ENCODE results near the gene KCTD2. TPM values are rescaled to one million over a fixed set of nuclear protein-coding genes. Genes with fewer than 3 reads are reported as not detected.

KCTD2 gene
- total RNA-seq, 1 donor from 2014 or later = 18.7 TPM

DNA sequence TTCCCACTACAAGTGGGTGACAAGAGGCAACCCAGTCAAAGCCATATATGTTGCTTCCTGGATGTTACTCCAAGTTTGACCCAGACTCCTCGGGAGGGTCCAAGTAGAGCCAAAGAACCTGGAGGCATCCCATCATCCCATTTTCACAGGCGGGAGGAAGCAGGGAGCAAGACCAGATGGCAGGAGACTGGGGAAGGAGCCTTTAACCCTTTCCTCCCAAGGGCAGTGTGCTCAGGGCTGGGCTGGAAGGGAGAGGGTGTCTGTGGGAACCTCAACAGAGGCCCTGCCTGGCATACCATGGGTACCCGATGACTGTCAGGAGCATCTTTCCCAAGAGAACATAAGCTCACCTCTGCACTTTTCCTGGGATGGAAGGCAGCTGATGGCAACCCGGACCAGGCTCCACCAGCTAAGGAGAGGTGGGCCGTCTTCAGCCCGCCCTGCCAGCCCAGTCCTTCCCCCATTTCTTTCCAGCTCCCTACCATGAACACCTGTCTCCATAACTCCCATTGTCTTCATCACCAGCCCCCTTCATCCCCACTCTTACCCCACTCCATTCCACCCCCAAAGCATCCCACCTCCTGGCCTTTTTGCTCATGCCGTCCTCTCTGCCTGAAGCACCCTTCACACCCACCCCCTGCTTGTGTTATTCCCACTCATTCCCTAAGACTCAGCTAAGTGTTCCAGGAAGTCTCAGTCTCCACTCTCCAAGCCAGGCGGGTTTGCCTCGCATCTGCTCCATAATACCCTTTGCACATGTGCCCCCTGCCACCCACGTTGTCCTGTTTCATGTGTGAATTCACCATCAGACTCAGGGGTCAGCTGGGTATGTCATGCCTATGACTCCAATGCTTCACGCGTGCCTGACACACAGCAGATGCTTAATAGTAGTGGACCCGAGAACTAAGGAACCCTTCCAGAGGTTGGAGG lies 34.9 kb downstream of the KCTD2 start:
- Mint-ChIP-seq H3K27me3 (no peaks in the 10 kb centered on the region), H3K9me3 (no peaks in the 10 kb centered on the region), H3K36me3 (ENCODE audit: low read depth) (no peaks in the 10 kb centered on the region), H3K4me1 (peaks cover 28% of the 10 kb centered on the region), H3K27ac (no peak overlapping the region), H3K4me3 (no peak overlapping the region)
- intact Hi-C loops (cut with micrococcal nuclease) = no loop called here
- no peak for DNase-seq

DNA sequence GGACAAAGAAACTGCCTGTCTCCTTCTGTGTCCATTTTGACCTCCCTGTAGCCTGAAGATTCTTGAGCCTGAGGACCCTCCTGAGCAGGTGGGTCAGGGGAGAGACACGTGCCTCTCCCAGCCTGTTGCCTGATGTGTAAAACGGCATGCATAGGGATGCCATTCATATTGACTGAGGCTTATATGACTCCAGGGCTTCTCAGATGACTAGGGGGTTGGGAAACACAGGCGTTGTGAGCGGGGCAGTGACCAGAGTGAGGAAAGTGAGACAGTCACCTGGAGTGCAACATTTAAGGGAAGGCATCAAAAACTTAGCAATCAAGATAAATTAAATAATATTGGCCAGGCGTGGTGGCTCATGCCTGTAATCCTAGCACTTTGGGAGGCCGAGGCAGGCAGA lies 35.7 kb downstream of the KCTD2 start:
- Mint-ChIP-seq H3K4me3 (no peak overlapping the region), H3K27ac (no peak overlapping the region), H3K9me3 (no peaks in the 10 kb centered on the region), H3K27me3 (no peaks in the 10 kb centered on the region), H3K4me1 (peaks cover 28% of the 10 kb centered on the region), H3K36me3 (ENCODE audit: low read depth) (no peaks in the 10 kb centered on the region)
- intact Hi-C loops (cut with micrococcal nuclease) = no loop called here
- no peak for DNase-seq

DNA sequence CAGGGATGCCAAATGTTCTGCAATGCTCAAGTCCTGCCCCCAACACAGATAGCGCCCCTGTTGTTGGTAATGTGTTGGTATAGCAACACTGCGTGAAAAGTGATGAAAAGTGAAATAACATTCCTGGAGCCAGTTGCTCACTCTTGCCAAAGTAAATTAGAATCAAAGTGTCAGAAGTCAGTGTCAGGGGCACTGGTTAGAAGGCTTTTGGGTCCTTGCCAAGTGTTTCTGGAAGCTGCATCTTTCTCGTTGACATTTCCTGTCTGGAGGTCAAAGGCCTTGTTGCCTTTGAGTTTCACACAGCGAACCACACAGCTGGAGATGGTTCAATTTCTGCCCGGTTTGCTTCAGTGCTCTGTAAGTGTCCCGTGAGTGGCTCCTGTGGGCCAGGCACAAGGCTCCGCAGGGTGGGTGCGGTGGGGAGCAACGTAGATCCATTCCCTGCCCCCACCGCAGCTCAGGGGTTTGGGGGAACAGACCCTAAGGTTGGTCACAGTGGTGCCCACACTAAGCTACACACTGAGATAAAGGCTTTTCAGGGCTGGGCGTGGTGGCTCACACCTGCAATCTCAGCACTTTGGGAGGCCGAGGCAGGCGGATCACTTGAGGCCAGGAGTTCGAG lies 37.1 kb downstream of the KCTD2 start:
- no peak for DNase-seq
- Mint-ChIP-seq H3K27ac (no peak overlapping the region), H3K4me1 (peaks cover 28% of the 10 kb centered on the region), H3K27me3 (no peaks in the 10 kb centered on the region), H3K9me3 (no peaks in the 10 kb centered on the region), H3K36me3 (ENCODE audit: low read depth) (no peaks in the 10 kb centered on the region), H3K4me3 (no peak overlapping the region)
- intact Hi-C loops (cut with micrococcal nuclease) = no loop called here

DNA sequence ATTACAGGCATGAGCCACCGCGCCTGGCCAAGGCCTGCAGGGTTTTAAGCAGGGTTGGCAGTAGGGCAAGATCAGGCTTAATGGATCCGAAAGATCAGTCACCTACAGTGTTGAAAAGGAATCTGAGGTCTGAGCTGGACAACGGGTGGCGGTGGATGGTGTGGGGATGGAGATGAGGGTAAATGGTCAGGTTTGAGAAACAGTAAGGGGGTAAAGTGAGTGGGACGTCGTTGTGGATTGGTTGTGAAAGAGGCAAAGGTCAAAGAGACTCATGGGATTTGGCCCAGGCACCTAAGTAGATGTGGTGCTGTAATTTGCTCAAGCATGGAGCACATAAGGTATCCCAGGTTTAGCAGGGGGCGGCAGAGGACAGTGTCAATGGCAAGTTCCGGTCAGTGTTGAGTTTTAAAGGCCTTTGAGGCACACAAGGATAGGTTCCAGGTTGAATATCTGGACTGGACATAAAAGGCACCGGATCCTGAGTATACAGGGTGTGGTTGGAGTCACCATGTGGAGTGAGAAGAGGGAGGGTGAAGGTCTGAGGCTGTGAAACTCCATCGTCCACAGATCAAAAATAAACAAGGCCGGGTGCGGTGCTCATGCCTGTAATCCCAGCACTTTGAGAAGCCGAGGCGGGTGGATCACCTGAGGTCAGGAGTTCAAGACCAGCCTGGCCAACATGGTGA lies 39.6 kb downstream of the KCTD2 start:
- intact Hi-C loops (cut with micrococcal nuclease) = loop anchor here (2.0 kb wide), 1 partner anchor 22 kb away; the partner anchor contains the start of gene ARMC7
- H3K4me3 Mint-ChIP-seq = peak overlapping the region; percentile 88
- no peak for DNase-seq
- H3K27ac Mint-ChIP-seq = peak overlapping the region; percentile 39
- no peaks in the 10 kb centered on the region for H3K27me3 Mint-ChIP-seq
- H3K9me3 Mint-ChIP-seq = no peaks in the 10 kb centered on the region
- H3K4me1 Mint-ChIP-seq = peaks cover 38% of the 10 kb centered on the region
- H3K36me3 Mint-ChIP-seq (ENCODE audit: low read depth) = no peaks in the 10 kb centered on the region

DNA sequence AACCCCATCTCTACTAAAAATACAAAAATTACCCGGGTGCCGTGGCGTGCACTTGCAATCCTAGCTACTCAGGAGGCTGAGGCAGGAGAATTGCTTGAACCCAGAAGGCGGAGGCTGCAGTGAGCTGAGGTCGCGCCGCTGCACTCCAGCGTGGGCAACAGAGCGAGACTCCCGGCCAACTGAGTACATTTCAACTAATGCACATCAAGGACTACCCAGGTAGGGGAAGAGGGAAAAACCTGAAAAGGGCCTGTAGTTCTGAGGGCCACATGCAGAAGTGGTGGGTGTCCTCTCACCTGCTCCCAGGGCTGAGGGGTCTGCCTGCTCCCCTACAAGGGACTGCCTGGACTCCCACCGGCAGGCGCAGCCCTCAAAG lies 40.1 kb downstream of the KCTD2 start:
- H3K36me3 Mint-ChIP-seq (ENCODE audit: low read depth) = no peaks in the 10 kb centered on the region
- H3K27ac Mint-ChIP-seq = peak overlapping the region; percentile 39
- H3K27me3 Mint-ChIP-seq = no peaks in the 10 kb centered on the region
- H3K9me3 Mint-ChIP-seq = no peaks in the 10 kb centered on the region
- peaks cover 44% of the 10 kb centered on the region for H3K4me1 Mint-ChIP-seq
- intact Hi-C loops (cut with micrococcal nuclease) = loop anchor here (2.0 kb wide), 1 partner anchor 22 kb away; the partner anchor contains the start of gene ARMC7
- no peak for DNase-seq
- peak overlapping the region; percentile 88 for H3K4me3 Mint-ChIP-seq

DNA sequence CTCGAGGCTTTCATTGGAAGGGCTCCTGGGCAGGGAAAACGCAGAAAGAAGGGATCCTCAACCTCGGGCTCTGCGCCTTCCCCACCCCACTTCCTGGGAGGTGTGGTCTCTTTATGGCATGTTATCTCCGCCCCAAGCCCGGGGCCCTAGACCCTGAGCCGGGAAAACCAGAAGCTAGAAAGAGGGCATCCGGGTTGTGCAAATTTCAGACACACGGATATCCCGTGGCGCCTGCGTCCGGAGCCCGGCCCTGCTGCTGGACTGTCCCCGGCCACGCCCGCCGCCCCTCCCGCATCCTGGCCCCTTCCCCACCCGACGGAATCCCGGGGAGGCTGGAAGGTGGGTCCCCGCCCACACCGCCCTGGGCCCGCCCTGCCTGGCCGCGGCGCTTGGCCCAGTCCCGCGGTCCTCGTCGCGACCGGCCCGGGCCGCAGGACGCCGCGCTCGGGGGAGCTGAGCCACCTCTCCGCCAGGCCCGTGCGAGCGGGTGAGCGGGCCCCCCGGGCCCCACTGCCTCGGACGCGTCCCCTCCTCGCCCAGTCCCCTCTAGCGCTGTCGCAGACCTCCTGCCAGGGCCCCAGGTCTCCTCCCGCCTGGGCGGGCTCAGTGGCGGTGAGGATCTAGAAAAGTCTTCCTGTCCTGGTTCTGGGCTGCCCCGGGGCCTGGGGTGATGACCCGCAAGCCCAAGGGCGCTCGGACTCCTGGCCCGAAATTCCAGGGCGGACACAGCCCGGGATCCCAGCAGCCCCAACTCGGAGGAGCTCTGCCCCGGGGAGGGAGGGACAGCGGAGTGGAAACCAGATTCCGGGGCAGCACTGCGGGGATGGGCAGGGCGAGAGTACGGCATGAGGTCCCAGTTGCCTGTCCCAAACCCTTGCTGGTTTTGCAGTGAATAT lies 40.8 kb downstream of the KCTD2 start, which contains the start of gene SLC16A5:
TSS of gene SLC16A5 (plus strand) at position 397 of the 896 bp plus-strand sequence. CDS start 5,683 bp downstream, outside the sequence.
- H3K9me3 Mint-ChIP-seq = no peaks in the 10 kb centered on the region
- no peaks in the 10 kb centered on the region for H3K27me3 Mint-ChIP-seq
- peaks cover 45% of the 10 kb centered on the region for H3K4me1 Mint-ChIP-seq
- intact Hi-C loops (cut with micrococcal nuclease) = loop anchor here (2.0 kb wide), 1 partner anchor 21 kb away; the partner anchor contains the start of gene ARMC7
- peak within 1 kb of the TSS; percentile 87 for H3K27ac Mint-ChIP-seq
- peak within 1 kb of the TSS; percentile 88 for H3K4me3 Mint-ChIP-seq
- peak; percentile 88 for DNase-seq
- no peaks in the 10 kb centered on the region for H3K36me3 Mint-ChIP-seq (ENCODE audit: low read depth)

DNA sequence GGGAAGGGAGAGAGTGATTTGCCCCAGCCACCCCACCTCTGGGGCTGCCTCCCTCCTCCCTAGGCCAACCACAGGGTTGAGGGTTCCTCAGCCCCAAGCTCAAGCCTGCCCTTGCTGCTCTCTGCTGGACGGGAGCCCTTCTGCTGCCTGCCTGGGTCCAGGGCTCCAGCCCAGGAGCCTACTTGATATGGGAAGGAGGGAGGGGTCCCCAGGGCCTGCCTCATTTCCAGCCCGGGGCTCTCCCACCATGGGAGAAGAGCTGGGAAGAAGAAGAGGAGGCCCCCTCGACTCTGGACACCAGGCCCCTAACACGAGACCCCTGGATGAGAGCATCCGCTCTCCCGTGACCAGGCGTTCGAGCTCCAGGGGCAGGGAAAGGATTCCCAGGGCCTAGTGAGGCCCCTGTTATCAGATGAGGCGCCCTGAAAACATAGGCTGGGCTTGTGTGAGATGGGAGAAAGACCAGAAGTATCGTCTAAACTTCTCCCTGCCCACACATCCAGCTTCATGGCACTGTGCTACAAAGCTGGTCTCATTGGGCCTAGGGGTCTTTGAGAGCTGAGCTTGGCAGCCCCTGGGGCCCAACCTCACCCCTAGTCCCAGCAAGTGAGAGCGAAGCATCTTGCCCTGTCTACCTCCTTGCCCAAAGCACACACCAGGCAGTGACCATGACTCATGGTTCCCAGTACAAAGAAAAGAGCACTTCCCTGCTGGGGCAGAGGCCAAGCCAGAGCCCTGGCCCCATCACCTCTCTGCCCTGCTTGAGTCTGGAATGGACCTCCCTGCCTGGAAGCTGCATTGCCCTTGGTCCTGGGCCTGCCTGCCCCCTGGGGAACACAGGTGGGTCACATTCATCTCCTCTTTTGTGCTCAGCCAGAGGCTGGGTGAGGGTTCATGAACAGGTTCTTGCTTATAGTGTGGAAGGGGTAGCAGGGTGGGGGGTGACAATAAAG lies 41.7 kb downstream of the KCTD2 start:
- peak overlapping the region; percentile 88 for H3K4me3 Mint-ChIP-seq

DNA sequence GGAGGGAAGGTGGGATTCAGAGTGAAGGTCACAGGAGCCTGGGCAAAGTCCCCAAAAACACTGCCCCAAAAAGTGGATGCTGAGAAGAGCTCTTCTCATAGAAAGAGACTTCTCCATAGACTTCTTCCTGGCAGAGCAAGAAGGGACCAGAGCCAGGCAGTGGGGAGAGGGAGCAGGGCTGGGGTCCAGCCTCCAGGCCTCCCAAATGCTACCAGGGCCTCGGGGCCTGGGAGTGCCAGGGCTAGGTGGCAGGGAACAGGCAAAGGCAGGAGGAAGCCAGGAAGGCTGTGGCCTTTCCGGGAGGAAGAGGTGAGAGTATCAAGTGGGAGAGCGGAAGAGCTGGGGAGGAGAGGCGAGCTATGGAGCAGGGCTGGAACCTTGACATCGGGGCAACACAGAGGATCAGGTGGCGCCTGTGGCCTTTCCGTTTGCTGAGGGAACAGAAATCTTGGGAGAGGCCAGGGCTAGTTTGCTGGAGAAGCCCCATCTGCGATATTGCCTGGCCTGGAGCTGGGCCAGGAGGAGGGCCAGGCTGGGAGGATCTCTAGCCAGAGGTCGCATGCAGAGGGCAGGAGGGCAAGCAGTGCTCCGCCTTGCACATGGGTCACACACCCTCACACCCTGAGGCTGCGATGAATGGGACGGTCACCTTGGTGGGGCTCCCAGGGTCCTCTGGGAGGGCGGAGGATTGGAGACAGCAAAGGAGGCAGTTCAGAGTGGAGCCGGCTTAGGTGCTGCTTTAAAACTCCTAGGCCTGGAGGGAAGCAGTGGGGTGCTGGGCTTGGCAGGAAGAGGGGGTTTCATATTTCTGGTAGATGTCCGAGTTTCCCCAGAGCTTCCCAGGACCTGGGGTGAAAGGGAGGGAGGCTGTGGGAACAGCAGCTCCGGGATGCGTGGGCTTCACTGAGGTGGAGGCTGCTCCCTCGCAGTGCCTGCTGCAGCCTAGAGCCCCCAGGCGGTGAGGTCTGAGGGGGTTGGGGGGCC lies 44.1 kb downstream of the KCTD2 start:
- DNase-seq = no peak
- no peaks in the 10 kb centered on the region for H3K36me3 Mint-ChIP-seq (ENCODE audit: low read depth)
- no peaks in the 10 kb centered on the region for H3K27me3 Mint-ChIP-seq
- no peaks in the 10 kb centered on the region for H3K9me3 Mint-ChIP-seq
- intact Hi-C loops (cut with micrococcal nuclease) = no loop called here
- peaks cover 36% of the 10 kb centered on the region for H3K4me1 Mint-ChIP-seq
- no peak overlapping the region for H3K4me3 Mint-ChIP-seq
- H3K27ac Mint-ChIP-seq = no peak overlapping the region

More for the DNA sequence above, 41.7 kb downstream of the KCTD2 start:
- Mint-ChIP-seq H3K27me3 (no peaks in the 10 kb centered on the region), H3K27ac (peak overlapping the region; percentile 87), H3K9me3 (no peaks in the 10 kb centered on the region), H3K4me1 (peaks cover 45% of the 10 kb centered on the region), H3K36me3 (ENCODE audit: low read depth) (no peaks in the 10 kb centered on the region)
- intact Hi-C loops (cut with micrococcal nuclease) = no loop called here
- no peak for DNase-seq

DNA sequence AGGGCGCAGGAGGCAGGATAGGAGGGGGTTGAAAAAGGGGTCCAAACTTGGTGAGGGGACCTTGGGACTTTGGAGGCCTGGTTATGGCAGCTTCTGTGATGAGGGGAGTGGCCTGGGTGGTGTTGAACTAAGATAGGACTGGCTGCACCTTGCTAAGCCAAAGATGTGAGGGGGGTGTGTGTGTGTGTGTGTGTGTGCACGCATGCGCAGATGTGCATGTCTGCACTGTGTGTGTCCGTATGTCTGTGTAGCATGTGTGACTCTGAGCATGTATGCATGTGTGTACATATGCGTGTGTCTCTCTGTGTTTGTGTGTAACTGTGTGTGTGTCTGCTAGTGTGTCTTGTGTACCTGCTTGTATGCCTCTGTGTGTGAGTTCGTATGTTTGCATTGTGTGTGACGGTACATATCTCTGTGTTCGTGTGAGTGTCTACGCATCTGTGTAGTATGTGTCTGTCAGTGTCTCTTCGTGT lies 44.9 kb downstream of the KCTD2 start:
- H3K9me3 Mint-ChIP-seq = no peaks in the 10 kb centered on the region
- peaks cover 32% of the 10 kb centered on the region for H3K4me1 Mint-ChIP-seq
- no peaks in the 10 kb centered on the region for H3K36me3 Mint-ChIP-seq (ENCODE audit: low read depth)
- no peak for DNase-seq
- no peak overlapping the region for H3K4me3 Mint-ChIP-seq
- H3K27ac Mint-ChIP-seq = no peak overlapping the region
- intact Hi-C loops (cut with micrococcal nuclease) = no loop called here
- H3K27me3 Mint-ChIP-seq = no peaks in the 10 kb centered on the region

DNA sequence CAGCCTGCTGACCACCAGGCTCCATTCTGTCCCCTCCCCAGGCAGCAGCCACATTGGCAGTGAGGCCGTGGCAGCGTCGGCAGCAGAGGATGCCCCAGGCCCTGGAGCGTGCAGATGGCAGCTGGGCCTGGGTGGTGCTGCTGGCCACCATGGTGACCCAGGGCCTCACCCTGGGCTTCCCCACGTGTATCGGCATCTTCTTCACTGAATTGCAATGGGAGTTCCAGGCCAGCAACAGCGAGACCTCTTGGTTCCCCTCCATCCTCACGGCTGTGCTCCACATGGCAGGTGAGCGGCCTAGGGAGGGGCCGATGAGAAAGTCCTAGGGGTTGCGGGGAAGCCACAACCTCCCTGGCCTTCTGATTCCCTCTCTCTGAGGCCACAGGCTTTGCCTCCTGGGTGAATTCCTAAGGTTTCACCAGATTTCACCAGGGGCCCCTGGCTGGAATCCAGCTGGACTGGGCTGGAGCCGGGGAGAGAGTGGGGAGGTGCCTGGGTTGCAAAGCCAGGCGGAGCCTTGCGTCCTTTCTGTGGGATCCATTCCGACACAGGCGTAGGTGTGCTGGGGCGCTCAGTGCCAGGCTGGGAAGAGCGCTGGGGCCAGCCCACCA lies 46.6 kb downstream of the KCTD2 start:
- intact Hi-C loops (cut with micrococcal nuclease) = no loop called here
- Mint-ChIP-seq H3K27ac (no peak overlapping the region), H3K27me3 (no peaks in the 10 kb centered on the region), H3K4me3 (no peak overlapping the region), H3K9me3 (no peaks in the 10 kb centered on the region), H3K36me3 (ENCODE audit: low read depth) (peaks cover under 1% of the 10 kb centered on the region), H3K4me1 (peaks cover 26% of the 10 kb centered on the region)
- no peak for DNase-seq

DNA sequence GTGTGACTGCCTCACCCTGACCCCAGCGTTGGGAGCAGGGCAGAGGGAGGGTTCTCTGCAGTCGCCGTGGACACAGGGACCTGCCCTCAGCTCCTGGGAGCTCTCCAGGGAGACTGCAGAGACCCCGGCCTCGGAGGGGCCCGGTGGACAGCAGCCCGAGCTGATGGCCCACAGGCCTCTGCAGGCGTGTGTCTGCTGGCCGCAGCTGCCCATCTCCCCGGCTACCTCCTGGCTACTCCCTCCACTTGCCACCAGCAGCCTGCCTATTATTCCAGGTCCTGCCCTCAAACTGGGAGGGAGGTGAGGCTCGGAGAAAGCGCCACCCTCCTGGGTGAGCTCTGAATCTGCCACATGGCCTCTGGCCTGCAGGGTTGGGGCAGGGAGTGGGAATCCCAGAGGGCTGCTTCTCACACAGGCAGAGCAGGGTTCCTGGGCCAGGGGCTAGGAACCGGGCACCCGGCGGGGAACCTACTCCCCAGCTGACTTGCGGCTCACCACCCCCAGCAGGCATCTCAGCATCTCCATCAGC lies 47.9 kb downstream of the KCTD2 start:
- intact Hi-C loops (cut with micrococcal nuclease) = no loop called here
- Mint-ChIP-seq H3K27me3 (no peaks in the 10 kb centered on the region), H3K4me3 (no peak overlapping the region), H3K4me1 (peaks cover 15% of the 10 kb centered on the region), H3K9me3 (no peaks in the 10 kb centered on the region), H3K36me3 (ENCODE audit: low read depth) (peaks cover 4% of the 10 kb centered on the region), H3K27ac (no peak overlapping the region)
- no peak for DNase-seq
